SK-N-MC (cell line): ENCODE data around the gene RHBDL1.

Experiments
- EZH2 ChIP-seq: fragments of 200-600 bp; sonication (generic); IDR thresholded peaks from one replicate; pipeline ENCODE4 v1.6.1; 2017; ENCODE audit warnings: antibody characterized with exemption
- POLR2AphosphoS5 ChIP-seq: IDR thresholded peaks from 2 replicates; pipeline ENCODE4 v1.6.1; 2012; ENCODE audit warnings: mild to moderate bottlenecking, low read depth, low read length, borderline replicate concordance

- no peak for TF ChIP-seq POLR2AphosphoS5
- TF ChIP-seq EZH2, result no peak
Measured at GRCh38 chr16:703406-703805, 27.9 kb downstream of the RHBDL1 start.
